Frontal cortex (tissue), 4 donors: ENCODE data around the gene USPL1. TPM values are rescaled to one million over a fixed set of nuclear protein-coding genes. Genes with fewer than 3 reads are reported as not detected.

ENCODE experiments used
- DNase-seq, 2 donors: peaks; one replicate each; pipeline ENCODE4 v3.0.0; 2012; ENCODE audit warnings: low spot score in 2 of 2
- FAIRE-seq: peaks from 2 replicates; lab custom pipeline; 2012; peaks lifted over from hg19 to GRCh38; lab: Jason Lieb, UNC
- total RNA-seq: library from RNA; depleted of rRNA; stranded (reverse); fragments of >200 nt; gene quantifications from one replicate; pipeline ENCODE4 v1.2.3, GENCODE V29; 2014
- donor health status: control.
- donor health status: control.
- donor health status: control.

Gene USPL1
- total RNA-seq, 1 donor from 2014 or later = 39.5 TPM

DNA sequence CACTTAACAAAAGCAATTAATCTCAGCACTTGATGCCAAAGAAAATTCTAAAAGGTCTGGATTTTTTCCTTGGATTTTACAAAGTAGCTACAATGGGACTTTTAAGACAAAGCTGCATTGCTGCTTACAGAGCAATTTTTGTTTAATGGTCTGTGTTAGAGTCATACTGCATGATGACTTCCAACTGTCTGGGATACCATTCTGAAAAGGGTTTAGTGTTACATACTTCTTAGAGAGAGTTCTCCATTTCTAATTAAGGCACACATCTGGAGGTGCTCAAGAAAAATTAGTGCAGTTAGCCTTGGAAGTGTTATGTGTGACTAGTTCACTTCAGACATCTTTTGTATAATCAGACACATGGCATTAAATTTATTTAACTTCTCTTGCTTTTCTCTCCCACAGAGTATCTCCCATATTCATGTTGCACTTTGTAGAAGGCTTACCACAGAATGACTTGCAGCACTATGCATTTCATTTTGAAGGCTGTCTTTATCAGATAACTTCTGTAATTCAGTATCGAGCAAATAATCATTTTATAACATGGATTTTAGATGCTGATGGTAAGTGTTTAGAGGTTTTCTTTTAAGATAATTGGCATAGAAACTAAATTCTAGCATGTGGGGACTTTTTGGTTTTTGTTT lies 35.1 kb downstream of the USPL1 start:
- FAIRE-seq (no peak), DNase-seq (no peak)

- DNase-seq (no peak), FAIRE-seq (no peak)
These were observed 36.7 kb downstream of the USPL1 start for GRCh38 chr13:30654430-30654829.

GRCh38 chr13:30656178-30656577 lies 38.5 kb downstream of the USPL1 start:
- no peak for DNase-seq
- no peak for FAIRE-seq

- DNase-seq (no peak), FAIRE-seq (no peak)
These were observed 42.3 kb downstream of the USPL1 start for GRCh38 chr13:30659980-30660379.

- FAIRE-seq (no peak), DNase-seq (no peak)
These were observed 43.1 kb downstream of the USPL1 start for GRCh38 chr13:30660796-30661195.

DNA sequence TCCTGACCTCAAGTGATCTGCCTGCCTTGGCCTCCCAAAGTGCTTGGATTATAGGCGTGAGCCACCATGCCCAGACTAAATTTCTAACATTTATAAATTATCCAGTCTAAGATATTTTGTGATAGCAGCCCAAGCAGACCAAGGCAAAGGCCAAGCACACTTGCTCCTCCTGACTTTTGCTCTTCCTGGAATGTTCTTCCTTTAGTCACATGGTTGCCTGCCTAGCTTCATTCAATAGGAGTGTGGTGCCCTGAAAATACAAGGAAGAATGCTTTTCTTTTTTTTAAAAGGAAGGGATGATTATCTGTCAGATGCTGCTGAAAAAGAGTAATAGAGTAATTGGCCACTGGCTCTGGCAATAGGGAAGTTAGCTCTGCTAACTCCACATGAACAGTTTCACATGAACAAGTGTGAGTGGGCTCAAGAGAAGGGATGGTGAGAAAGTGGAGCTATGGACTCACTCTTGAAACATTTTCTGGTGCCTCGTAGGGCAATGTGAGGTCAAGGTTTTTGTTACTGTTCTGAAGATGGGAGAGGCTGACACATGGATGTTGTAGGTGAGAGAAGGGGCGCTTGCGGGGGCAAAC lies 47.1 kb downstream of the USPL1 start:
- DNase-seq = no peak
- FAIRE-seq = no peak

DNA sequence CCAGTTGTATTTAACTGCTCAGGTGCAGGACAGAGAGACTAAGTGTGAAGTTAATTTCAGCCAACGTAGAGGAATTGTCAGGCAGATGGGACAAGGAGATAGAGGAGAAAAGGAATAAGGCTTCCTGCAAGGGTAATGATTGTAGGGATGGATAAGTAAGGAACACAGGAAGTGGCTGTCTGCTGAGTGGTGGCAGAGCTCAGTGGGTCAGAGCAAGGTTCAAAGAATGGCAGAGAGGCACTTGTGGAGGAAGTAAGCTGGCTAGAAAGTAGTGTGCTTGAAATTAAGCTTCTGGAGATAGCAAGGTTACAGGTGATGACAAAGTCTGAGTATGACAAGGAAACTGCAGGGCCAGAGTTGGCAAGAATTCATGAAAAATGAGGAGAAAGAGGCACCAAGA lies 47.9 kb downstream of the USPL1 start:
- FAIRE-seq (no peak), DNase-seq (no peak)

DNA sequence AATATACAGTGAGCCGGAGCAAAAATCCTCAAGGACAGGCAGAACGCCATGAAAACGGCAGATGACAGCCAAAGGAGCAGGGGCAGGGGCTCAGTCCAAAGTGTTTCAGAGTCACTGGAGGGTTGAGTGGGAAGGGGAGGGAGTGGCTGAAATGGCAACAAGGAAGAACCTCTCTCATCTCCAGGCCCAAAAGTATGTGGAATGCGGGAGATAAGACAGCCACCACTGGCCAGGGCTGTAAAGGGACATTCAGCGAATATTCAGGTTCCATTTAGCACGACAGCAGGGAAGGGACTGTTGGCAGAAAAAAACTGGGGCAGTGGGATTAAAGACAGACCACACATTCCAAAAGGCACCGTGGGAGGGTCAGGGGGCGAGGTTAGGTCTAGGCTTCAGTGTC lies 48.4 kb downstream of the USPL1 start:
- FAIRE-seq (no peak), DNase-seq (no peak)

DNA sequence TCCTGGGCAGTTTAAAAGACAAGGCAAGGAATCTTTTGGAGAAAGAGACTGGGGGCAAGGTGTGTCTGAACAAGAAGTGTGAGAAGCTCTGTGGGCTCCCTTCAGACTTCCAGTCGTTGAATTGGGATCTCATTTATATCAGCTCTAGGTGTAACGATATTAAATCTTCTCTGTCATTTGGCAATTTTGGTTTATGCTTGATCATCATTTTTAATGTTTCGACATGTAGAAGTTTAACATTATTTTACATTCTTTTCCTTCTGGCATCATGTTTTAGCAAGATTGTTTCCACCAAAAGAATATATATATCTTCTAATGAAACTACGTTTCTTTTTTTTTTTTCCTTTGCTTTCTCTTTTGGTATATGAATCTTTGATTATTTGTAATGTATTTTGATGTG lies 49.3 kb downstream of the USPL1 start:
- DNase-seq (no peak), FAIRE-seq (no peak)

DNA sequence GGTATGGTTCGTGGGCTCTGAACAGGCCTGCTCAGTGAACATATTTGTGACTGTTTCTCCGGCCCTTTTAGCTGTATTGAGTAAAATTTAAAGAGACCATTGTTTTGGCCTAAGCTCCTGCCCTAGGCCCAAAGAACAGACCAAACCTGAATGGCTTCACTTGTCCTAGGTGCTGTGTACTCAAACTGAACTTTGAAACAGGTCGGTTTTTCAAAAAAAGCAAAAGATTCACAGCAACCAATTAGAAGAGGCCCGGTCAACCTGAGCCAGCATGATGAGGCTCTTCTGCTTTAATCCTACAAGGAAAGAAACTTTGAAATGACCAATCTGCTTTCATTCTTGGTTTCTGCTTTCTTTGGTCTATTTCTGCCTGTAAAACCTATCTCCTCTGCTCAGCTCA lies 50.6 kb downstream of the USPL1 start:
- FAIRE-seq (no peak), DNase-seq (no peak)

- DNase-seq = no peak
- no peak for FAIRE-seq
These were observed 53.6 kb downstream of the USPL1 start for GRCh38 chr13:30671271-30671815.

GRCh38 chr13:30673669-30674521 lies 56.2 kb downstream of the USPL1 start:
- FAIRE-seq = no peak
- DNase-seq = peak; percentile 87 to 91

GRCh38 chr13:30675717-30676116 lies 58.0 kb downstream of the USPL1 start:
- FAIRE-seq (no peak), DNase-seq (no peak)

DNA sequence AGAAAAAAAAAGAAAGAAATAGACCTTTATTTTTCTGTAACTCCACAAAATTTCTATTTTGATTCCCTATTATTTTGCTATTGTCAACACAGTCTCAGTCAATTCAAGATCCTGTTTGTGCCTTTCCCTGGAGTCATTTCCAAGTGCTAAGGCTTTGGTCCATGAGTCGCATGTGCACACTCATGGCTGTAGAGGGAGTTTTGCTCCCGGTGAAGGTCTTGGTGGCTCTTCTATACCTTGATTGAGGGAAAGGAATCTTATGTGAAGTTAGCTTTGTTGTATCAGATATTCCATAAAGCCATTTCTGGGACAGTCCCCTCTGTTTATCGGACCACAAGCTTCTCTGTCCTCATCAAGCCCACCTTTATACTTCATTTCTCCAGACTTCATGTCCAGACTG lies 59.0 kb downstream of the USPL1 start:
- no peak for FAIRE-seq
- no peak for DNase-seq

GRCh38 chr13:30679483-30680330 lies 62.0 kb downstream of the USPL1 start:
- DNase-seq (peak in 1 of 2 donors; percentile 30), FAIRE-seq (no peak)

GRCh38 chr13:30681843-30682242 lies 64.1 kb downstream of the USPL1 start:
- DNase-seq (no peak), FAIRE-seq (no peak)

DNA sequence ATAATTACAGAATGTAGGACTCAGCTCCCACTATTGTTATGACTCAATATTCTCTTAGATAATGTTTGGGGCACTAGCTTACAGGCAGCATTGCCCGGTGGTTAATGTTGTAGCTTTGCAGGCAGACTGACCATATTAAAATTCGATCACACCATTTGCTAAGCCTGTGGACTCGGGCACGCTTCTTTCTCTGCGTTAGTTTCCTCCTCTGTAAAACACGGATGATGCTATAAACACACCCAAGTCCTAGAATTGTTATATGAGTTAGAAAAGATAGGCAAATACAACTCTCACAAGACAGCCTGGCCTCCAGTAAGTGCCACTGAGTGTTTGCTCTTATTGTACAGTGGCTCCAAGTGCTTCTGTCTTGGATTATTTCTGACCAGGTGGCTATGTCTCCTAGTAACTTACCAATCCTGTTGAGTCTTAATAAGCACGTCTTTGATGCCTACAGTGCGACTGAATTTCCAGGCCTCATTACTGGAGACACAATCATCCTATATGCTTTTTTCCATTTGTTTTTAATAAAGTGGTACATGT lies 67.7 kb downstream of the USPL1 start:
- FAIRE-seq = no peak
- DNase-seq = no peak

- DNase-seq = no peak
- FAIRE-seq = no peak
These were observed 68.3 kb downstream of the USPL1 start for GRCh38 chr13:30685987-30686386.

- FAIRE-seq (no peak), DNase-seq (no peak)
These were observed 69.9 kb downstream of the USPL1 start for GRCh38 chr13:30687601-30688000.

DNA sequence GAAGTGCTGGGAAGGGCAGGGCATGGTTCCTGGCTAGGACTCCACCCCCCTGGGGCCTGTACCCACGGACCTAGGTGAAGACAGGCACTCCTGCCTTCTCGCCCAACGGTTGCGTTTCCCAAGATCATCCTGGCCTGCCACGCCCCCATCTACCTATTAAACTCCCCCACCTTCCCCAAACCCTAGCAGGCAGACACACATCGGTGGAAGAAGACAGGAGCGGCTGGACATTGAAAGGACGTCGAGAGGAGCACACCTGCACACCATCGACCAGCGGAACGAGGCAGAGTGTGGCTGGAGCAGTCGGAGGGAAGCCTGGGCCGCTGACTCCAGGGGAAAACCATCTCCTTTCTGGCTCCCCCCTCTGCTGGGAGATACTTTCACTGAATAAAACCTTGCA lies 72.0 kb downstream of the USPL1 start:
- DNase-seq (no peak), FAIRE-seq (no peak)
